ENCODE results near the gene MICALL2.

The MICALL2 gene

GRCh38 chr7:1466524-1467271, 7.4 kb upstream of the MICALL2 start:
- DNase-seq, result no peak

- no peak for DNase-seq
These were observed 5.4 kb upstream of the MICALL2 start for GRCh38 chr7:1464694-1465093.

DNA sequence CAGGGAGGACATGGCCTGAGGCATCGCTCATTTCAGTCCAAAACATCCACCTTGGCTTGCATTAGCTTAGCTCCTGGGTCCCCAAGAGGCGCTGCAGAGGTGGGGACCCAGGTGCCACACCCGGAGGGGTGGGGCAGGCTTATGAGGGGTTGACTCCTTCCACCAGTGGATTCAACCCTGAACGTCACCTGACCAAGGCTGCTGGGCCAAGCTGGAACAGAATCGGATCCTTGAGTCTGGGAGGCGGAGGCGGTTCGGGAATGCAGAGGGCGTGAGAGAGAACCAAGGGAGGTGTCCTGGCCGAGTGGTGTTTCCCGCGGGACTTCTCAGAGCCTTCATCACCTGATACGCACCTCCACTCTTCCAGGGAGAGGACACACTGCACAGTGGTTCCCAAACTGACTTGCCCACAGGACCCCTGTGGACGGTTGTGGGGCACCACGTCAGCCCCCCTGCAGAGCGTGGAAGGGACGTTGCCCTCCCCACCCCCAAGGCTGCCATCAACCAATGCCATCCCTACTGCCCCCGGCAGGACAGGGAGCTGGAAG, 4.5 kb upstream of the MICALL2 start:
- DNase-seq, result no peak

DNA sequence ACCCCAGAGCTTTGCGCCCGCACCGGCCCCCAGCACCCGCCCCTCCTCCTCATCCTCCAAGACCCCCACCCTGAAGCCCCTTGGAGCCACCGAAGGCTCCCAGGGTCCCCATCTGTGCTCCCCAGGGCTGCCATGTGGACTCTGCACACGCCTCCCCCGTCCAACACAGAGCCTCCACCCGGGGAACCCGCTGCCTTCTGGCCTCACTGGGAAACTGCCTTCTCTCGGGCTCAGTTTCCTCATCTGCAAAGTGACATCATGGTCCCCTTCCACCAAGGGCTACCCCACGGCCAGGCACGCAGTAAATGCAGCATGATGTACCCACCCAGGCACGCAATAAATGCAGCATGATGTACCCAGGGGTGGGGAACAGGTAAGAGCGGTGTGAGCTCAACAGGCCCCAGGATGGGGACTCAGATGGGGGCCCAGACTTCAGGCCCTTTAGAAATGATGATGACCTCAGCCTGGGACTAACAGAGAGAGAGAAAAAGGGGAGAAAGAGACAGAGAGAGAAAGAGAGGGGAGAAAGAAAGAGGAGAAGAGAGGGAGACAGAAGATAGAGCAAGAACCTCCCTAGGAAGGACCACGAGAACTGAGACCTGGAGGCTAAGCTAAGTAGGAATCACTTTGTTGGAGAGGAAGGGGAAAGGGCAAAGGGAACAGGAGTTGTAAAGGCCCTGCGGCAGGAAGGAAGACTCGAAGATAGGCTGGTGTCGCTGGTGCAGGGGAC, 2.5 kb upstream of the MICALL2 start:
- no peak for DNase-seq

DNA sequence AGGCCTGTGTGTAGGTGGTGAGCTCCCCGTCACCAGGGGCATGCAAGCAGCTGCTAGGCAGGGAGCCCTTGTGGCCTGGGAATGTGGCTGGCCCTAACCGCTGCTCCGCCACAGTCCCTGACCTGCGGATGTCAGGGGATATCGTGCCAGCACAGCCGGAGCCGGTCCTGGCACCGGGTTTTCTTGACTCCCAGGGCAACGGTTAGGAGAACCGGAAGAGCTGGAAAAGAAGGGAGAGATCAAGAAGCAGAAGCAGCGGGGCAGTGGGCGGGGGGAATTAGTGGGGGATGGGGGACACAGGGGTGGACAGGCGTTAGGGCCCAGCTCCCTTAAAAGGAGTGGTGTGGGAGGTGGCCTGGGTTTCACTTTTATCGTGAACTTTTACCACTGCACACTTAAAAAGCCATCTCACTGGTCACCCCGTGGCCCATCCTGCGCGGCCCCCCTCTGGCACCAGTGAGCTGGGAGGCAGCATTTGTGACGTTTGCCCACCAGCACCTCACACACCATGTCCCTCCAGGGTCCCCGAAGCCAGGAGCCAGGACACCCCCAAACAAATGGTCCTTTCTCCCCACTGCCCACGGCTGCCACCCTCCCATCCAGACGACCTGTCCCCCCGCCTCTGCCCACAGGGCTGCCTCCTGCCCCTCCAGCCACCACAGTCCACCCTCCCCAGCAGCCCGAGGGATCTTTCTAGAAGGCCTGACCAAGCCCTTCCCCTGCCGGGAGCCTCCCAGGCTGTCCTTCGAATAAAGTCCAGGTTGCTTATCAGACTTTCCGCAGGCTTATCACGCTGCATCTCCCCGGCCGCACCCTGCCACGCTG, 1.8 kb upstream of the MICALL2 start:
- no peak for DNase-seq

- DNase-seq, result no peak
These were observed 900 bp upstream of the MICALL2 start for GRCh38 chr7:1459920-1460820.

- DNase-seq, result peak; percentile 91
These were observed 232 bp upstream of the MICALL2 start for GRCh38 chr7:1459512-1459892.

DNA sequence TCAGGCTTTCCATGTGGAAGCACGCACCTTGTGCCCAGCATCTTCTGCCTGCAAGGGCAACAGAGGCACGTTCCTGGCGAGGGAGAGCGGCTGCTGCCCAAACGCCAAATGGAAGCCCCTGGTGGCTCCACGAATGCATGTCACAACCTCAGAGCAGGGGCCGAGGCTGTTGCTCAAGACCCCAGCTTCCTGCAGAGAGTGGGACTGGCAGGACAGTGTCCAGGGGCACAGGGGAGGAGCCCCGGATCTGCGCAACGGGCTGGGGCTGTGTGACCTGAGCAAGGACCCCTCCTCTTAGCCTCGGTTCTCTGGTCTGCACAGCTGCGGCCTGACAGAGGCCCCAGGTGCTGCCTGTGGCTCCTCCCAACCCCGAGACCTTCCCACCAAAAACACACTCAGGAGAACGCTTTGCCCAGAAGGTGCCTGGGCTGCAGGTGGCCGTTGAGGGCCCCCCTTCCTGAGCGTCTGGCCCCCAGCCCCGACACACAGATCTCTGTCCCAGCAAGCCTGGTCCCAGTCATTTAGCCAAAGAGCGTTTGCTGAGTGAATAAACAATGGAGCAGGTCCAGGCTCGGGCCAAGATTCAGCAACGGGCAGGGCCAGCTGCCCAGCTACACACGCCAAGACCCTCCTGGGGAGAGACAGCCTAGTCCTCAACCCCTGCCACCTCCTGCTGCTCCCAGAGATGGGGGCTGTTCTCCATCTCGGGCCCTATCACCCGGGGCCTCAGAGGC, 1.2 kb downstream of the MICALL2 start:
- no peak for DNase-seq

GRCh38 chr7:1457059-1457948, 2.0 kb downstream of the MICALL2 start:
- DNase-seq, result no peak

DNA sequence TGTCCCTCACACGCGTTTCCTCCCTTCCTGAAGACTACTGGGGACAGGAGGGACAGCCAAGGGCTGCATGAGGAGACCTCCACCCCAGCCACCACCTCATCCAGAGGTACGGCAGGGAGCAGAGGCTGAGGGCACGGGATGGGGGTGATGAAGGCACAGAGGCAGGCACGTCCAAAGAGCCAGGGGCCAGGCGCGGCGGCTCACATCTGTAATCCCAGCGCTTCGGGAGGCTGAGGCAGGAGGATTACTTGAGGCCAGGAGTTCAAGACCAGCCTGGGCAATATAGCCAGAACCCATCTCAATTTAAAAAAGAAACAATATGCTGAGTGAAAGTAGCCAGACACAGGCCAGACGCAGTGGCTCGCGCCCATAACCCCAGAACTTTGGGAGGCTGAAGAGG, 3.3 kb downstream of the MICALL2 start:
- no peak for DNase-seq

DNA sequence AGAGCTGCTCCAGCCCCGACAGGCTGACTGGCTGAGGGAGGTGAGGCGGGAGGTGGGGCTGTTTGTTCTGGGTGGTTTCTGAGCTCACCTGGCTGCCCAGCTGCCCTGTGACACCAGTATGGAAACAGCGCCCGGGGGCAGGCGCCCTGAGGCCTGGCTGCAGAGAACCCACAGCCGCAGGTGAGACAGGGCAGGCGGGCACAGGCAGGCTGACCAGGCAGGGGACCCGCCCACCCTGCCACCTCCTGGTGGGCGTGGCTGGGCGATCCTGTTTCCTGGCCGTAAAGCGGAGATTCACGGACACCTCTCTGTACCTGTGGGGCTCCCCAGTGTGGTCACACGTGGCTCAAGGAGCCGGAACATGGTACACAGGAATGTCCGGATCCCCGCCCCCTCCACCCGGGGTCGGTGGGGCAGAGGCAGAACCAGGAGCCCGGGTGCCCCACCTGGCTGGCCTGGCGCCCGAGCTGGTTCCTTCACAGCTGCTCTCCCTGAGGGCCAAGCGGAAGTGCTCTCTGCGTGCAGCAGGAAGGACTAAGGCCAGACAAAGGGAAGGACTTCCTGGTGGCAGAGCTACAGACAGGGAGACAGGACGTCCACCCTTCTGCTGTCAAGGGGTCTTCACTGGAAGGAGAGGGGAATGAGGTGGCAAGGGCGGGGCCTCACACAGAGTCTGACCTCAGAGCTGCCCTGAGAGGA, 3.9 kb downstream of the MICALL2 start:
- DNase-seq, result peak; percentile 88

DNA sequence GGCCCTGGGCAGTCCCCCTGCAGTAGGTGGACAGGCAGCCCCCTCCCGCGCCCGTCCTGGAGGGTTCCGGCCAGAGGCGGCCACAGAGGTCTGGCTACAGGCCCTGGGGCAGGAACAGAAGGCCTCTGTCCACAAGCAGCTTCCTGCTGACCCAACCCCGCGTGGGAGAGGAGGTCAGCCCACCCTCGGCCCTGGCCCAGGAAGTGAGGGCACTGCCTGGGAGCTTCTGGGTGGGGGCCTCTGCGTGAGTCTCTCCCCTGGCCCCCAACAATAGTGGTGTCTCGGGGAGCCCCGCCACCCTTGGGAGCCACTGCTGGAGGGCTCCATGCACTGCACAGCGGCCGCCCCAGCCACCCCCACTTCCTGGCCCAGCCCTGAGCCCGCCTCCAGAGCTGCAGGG, 4.7 kb downstream of the MICALL2 start:
- no peak for DNase-seq

DNA sequence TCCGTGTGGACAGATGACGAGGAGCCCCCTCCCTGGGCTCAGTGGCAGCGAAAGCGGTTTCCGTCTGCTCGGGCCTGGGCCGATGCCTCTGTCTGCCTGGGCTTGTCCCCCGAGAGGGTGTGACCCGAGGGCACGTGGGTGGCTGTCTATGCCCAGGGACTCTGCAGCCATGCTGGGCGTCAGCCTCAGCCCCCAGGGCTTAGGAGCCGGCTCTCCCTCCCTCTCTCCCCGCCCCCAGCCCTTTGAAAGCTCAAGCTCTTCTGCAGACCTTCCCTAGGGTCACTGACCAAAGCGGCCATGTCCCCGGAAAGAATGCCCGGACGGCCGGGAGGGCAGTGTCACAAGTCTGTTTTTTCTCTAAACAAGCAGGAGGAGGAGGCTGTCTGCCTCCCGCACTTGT, 7.1 kb downstream of the MICALL2 start:
- DNase-seq, result no peak

- no peak for DNase-seq
These were observed 8.3 kb downstream of the MICALL2 start for GRCh38 chr7:1450987-1451386.

- no peak for DNase-seq
These were observed 8.8 kb downstream of the MICALL2 start for GRCh38 chr7:1450431-1450830.

- DNase-seq, result no peak
These were observed 9.3 kb downstream of the MICALL2 start for GRCh38 chr7:1449951-1450350.

- no peak for DNase-seq
These were observed 9.8 kb downstream of the MICALL2 start for GRCh38 chr7:1449501-1449900.

DNA sequence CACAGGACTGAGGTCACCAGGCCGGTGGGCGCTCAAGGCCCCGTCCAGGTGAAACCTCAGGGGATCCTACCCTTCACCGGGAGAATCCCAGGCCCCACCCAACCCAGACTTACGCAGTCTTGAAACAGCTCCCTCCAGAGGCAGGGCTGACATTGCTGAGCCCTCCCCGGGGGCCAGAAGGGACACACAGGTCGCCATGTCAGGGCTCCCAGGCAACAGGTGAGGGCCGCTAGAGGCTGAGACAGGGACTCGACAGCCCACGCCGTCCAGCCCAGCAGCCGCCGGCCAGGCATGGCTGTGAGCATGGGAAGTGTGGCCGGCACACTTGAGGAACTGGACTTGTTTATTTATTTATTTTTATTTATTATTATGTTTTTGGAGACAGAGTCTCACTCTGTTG, 10.3 kb downstream of the MICALL2 start:
- DNase-seq, result no peak

GRCh38 chr7:1447551-1448244, 11.6 kb downstream of the MICALL2 start:
- no peak for DNase-seq
